HG03565 (cell line): Measurements from ENCODE around the gene LIN7C.
"Not testable (repeated sequence)": the region's sequence is repeated elsewhere in the genome, so short reads cannot be mapped to it uniquely, and the experiment has no call there.

Experiments
- ATAC-seq: cut with Tn5 transposase; IDR thresholded peaks from one replicate; pipeline ENCODE4 v1.9.1; 2021; ENCODE audit warnings: mild to moderate bottlenecking, moderate library complexity; ENCODE audit not compliant: unreplicated experiment

The LIN7C gene

GRCh38 chr11:27451244-27451965 is 55.2 kb downstream of the LIN7C start:
- no peak for ATAC-seq

DNA sequence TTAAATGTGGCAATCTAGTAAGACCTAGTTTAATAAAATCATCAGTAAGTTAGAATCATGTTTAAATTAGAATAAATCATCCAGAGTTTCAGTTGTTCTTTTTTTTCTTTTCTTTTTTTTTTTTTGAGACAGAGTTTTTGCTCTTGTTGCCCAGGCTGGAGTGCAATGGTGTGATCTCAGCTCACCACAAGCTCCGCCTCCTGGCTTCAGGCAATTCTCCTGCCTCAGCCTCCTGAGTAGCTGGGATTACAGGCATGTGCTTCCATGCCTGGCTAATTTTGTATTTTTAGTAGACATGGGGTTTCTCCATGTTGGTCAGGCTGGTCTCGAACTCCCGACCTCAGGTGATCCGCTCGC is 58.4 kb downstream of the LIN7C start:
- ATAC-seq = not testable (repeated sequence)

GRCh38 chr11:27447288-27448183 is 59.0 kb downstream of the LIN7C start:
- ATAC-seq = no peak

DNA sequence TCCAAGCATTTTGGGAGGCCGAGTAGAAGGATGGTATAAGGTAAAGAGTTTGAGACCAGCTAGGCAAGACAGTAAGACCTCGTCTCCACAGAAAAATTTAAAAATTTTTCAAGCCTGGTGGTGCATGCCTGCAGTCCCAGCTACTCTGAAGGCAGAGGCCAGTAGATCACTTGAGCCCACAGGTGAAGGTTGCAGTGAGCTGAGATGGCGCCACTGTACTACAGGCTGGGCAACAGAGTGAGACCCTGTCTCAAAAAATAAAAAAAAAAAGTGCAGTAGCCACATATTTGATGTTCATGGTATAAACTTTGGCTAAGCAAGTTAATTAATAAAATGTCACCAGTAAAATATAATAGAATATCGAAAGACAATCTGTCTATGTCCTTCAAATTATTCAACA is 60.9 kb downstream of the LIN7C start:
- no peak for ATAC-seq

DNA sequence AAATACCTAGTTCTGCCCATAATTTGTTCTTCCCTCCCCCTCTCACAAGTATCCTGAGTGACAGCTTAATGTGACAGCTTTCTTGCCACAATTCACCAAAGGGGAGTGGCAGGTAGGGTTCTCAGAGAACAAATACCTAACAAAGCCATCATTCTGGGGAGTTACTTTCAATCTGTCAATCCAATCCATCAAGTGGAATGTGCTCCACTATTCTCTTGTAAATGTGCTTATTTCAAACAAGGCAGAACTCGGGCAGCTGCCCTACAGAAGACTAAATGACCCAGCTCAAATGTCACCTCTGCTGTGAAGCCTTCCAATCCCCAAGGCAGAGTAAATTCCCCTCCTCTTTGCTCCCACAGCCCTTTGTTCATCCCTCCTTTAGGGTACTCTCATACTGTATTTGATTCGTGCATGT is 61.8 kb downstream of the LIN7C start:
- ATAC-seq = no peak
